KMS-11 (cell line): ENCODE measurements around the gene SDK1.

Experiments used
- H2AFZ ChIP-seq: fragments of 200-600 bp; sonication (generic); 2 replicates; pipeline ENCODE4 v1.6.1; 2016; ENCODE audit warnings: antibody characterized with exemption, mixed run types, low read depth
- H3K27ac ChIP-seq: fragments of 200-600 bp; sonication (generic); 2 replicates; pipeline ENCODE4 v1.6.1; 2016; ENCODE audit warnings: mild to moderate bottlenecking, mixed run types
- H3K27me3 ChIP-seq: fragments of 200-600 bp; sonication (generic); 2 replicates; pipeline ENCODE4 v1.6.1; 2017; ENCODE audit warnings: mild to moderate bottlenecking, low read depth, mixed run types, moderate library complexity; ENCODE audit not compliant: insufficient read depth
- H3K36me3 ChIP-seq: fragments of 200-600 bp; sonication (generic); 2 replicates; pipeline ENCODE4 v1.6.1; 2017; ENCODE audit warnings: mild to moderate bottlenecking, mixed run types; ENCODE audit not compliant: insufficient read depth
- H3K4me1 ChIP-seq: fragments of 200-600 bp; sonication (generic); 2 replicates; pipeline ENCODE4 v1.6.1; 2016; ENCODE audit warnings: mild to moderate bottlenecking, low read depth, mixed run types; ENCODE audit not compliant: poor library complexity, severe bottlenecking
- H3K4me2 ChIP-seq: fragments of 200-600 bp; sonication (generic); 2 replicates; pipeline ENCODE4 v1.7.0; 2016; ENCODE audit warnings: mild to moderate bottlenecking, mixed run types
- H3K4me3 ChIP-seq: fragments of 200-600 bp; sonication (generic); IDR thresholded peaks from 2 replicates; pipeline ENCODE4 v1.6.1; 2017; ENCODE audit warnings: low read depth, low read length, mixed read lengths; ENCODE audit not compliant: insufficient read depth
- H3K79me2 ChIP-seq: fragments of 200-600 bp; sonication (generic); 2 replicates; pipeline ENCODE4 v1.6.1; 2016; ENCODE audit warnings: low read depth, mixed run types; ENCODE audit not compliant: insufficient read depth
- H3K9ac ChIP-seq: fragments of 200-600 bp; sonication (generic); 2 replicates; pipeline ENCODE4 v1.6.1; 2016; ENCODE audit warnings: mild to moderate bottlenecking, mixed run types
- H4K20me1 ChIP-seq: fragments of 200-600 bp; sonication (generic); 2 replicates; pipeline ENCODE4 v1.6.1; 2016; ENCODE audit warnings: mild to moderate bottlenecking, mixed run types; ENCODE audit not compliant: insufficient read depth
- CTCF ChIP-seq: fragments of 200-600 bp; sonication (generic); conservative IDR thresholded peaks from 2 replicates; pipeline ENCODE4 v1.6.1; 2017; ENCODE audit warnings: low read depth, mild to moderate bottlenecking, antibody characterized with exemption, low read length, moderate library complexity, mixed read lengths

Gene SDK1

GRCh38 chr7:3636131-3636860, 335.2 kb downstream of the SDK1 start:
- no peak for TF ChIP-seq CTCF
- no peak overlapping the region for H3K4me3 ChIP-seq
- H3K9ac ChIP-seq, result no peak overlapping the region
- no peaks in the 10 kb centered on the region for H3K4me1 ChIP-seq
- H3K27me3 ChIP-seq, result no peaks in the 10 kb centered on the region
- H3K79me2 ChIP-seq, result no peaks in the 10 kb centered on the region
- H3K27ac ChIP-seq, result no peak overlapping the region
- H3K36me3 ChIP-seq, result no peaks in the 10 kb centered on the region
- H3K4me2 ChIP-seq, result no peak overlapping the region
- H4K20me1 ChIP-seq, result no peaks in the 10 kb centered on the region
- no peak overlapping the region for H2AFZ ChIP-seq

GRCh38 chr7:3639253-3639652, 338.2 kb downstream of the SDK1 start:
- H3K4me3 ChIP-seq, result no peak overlapping the region
- TF ChIP-seq CTCF, result no peak
- no peak overlapping the region for H3K4me2 ChIP-seq
- no peak overlapping the region for H3K27ac ChIP-seq
- H3K36me3 ChIP-seq, result no peaks in the 10 kb centered on the region
- no peaks in the 10 kb centered on the region for H3K4me1 ChIP-seq
- no peaks in the 10 kb centered on the region for H4K20me1 ChIP-seq
- no peak overlapping the region for H2AFZ ChIP-seq
- no peaks in the 10 kb centered on the region for H3K79me2 ChIP-seq
- H3K27me3 ChIP-seq, result no peaks in the 10 kb centered on the region
- H3K9ac ChIP-seq, result no peak overlapping the region

- Histone ChIP-seq H3K27me3 (no peaks in the 10 kb centered on the region), H4K20me1 (no peaks in the 10 kb centered on the region), H3K27ac (no peak overlapping the region), H3K36me3 (no peaks in the 10 kb centered on the region), H3K4me3 (no peak overlapping the region), H3K9ac (no peak overlapping the region), H3K4me2 (no peak overlapping the region), H2AFZ (no peak overlapping the region), H3K4me1 (no peaks in the 10 kb centered on the region), H3K79me2 (no peaks in the 10 kb centered on the region)
- no peak for TF ChIP-seq CTCF
Observed at GRCh38 chr7:3641582-3641981, 340.5 kb downstream of the SDK1 start.

GRCh38 chr7:3643091-3643490, 342.0 kb downstream of the SDK1 start:
- no peak for TF ChIP-seq CTCF
- Histone ChIP-seq H3K27ac (no peak overlapping the region), H3K36me3 (no peaks in the 10 kb centered on the region), H3K4me2 (no peak overlapping the region), H3K79me2 (no peaks in the 10 kb centered on the region), H3K9ac (no peak overlapping the region), H2AFZ (no peak overlapping the region), H3K4me3 (no peak overlapping the region), H3K4me1 (no peaks in the 10 kb centered on the region), H4K20me1 (no peaks in the 10 kb centered on the region), H3K27me3 (no peaks in the 10 kb centered on the region)
